ENCODE results near the gene SPI1.
"Not testable (repeated sequence)": the region's sequence is repeated elsewhere in the genome, so short reads cannot be mapped to it uniquely, and the experiment has no call there.

The SPI1 gene

GRCh38 chr11:47326198-47326597, 52.1 kb downstream of the SPI1 start:
- DNase-seq (ENCODE audit: low read depth, low spot score): no peak

DNA sequence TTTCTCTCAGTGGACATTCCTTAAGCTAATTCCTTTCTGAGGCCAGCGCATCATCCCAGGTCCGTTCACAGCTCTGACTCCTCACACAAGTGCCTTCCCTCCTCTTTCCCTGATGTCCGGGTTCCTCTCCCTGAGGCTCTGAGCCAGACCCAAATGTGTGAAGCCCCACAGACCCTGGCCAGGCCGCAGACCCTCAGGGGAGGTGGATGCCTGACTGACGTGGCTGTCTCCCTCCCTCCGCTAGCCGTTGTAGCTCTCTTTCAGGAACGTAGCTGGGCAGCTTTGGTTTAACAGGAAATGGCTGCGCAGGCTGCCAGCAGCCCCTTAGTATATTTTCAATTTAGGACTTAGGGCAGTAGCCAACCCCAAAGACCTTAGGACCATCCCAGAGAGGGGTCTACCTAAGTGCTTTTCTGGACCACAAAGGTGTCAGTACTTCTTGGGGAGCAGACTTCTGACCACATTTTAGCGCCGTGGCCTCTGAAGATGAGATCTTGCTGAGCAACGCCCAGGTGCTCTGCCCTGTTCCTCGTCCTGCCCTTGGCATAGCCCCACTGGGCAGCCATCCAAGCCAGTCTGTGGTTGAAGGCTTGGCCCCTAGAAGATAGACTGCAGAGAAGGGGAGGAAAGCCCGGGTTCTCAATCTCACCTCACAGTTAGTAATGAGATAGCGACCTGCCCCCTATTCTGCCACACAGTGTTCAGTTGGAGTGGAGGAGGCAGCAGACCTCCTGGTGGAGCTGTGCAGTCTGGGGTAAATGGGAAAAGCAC, 52.9 kb downstream of the SPI1 start:
- no peak for DNase-seq (ENCODE audit: low read depth, low spot score)

DNA sequence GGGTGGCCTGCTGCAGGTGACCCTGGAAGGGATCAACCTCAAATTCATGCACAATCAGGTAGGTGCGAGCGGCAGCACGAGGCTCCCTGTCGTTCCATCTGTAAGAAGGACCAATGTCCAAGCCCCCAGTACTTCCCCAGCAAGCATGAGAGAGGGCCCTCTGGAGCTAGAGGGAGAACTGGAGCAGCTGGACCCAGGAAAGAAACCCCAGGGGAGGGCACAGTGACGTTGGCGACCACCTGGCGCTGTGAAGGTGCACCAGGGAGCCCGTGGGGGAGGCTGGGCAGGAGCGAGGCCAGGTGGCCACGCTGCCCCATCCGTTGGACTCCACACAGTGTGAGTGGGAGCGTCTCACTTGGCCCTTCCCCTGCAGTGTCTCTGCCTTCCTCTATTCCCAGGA, 53.8 kb downstream of the SPI1 start:
- no peak for DNase-seq (ENCODE audit: low read depth, low spot score)

DNA sequence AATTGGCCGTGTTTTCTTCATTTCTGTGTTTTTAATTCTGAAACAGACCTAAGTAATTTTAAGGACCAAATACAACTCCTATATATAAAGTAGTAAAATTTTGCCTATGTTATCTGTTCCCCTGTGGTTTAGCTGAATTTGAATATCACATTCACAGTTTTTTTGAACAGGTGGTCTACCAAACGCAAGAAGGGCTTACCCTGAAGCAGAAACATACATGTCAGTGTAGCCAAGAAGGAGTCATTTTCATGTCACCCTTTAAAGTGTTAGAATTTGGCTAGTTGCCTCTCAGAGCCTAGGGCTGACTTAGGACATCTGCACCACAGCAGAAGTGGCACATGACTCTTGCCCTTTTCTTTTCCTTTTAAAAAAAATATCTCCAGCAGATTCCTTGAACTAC, 60.2 kb downstream of the SPI1 start:
- no peak for DNase-seq (ENCODE audit: low read depth, low spot score)

- no peak for DNase-seq (ENCODE audit: low read depth, low spot score)
Observed at GRCh38 chr11:47317064-47317828, 61.1 kb downstream of the SPI1 start.

- not testable (repeated sequence) for DNase-seq (ENCODE audit: low read depth, low spot score)
Observed at GRCh38 chr11:47316501-47316900, 61.8 kb downstream of the SPI1 start.

- no peak for DNase-seq (ENCODE audit: low read depth, low spot score)
Observed at GRCh38 chr11:47314992-47315391, 63.4 kb downstream of the SPI1 start.

DNA sequence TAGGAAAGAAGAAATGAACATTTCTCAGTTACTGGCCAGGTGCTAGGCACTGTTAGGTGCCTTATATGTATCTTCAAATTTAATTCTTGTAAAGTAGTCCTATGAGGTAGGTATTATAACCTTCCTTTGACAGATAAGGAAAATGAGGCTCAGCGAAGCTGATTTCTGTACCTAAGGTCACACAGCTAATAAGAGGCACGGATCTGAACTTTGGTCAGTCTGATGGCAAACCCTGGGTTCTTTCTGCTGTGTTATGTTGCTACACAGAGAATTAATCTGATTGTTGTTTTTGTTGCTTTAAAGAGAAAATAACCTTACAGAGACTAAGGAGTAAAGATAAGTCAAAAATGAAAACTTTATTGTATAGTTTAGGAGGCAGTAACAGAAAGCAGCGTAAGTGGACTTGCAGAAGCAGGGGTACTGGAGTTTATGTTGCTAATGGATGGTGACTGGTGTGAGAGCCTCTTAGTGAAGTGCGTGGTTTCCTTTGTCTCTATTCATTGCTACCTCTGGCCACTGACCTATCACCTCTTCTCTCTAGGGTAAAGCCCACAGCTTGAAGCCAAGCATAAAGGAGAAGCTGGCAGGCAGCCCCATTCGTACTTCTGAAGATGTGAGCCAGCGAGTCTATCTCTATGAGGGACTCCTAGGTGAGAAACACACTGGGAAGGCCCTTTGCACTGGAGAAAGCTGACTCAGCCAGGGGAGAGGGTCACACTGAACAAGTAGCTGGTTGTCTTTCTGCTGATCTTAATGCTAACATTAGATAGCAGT, 70.1 kb downstream of the SPI1 start:
- DNase-seq (ENCODE audit: low read depth, low spot score): no peak

DNA sequence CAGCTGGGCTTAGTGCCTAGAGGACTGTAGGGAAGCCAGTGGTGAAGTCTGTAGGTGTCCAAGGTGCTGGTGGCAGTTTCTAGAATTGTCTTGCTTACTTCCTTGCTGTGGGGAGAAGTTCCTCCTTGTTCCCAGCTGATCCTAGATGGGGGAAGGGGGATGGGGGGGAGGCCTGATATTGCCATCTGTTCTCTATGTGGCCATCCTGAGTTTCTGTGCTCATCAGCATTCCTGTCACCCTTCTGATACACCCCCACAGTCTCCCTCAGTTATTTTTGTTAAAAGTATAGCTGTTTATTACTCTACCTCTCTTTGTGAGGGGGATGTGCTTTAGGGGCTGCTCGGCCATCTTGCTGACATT, 71.9 kb downstream of the SPI1 start:
- DNase-seq (ENCODE audit: low read depth, low spot score): no peak

- no peak for DNase-seq (ENCODE audit: low read depth, low spot score)
Observed at GRCh38 chr11:47305734-47306483, 72.4 kb downstream of the SPI1 start.

Measured in smooth muscle cell of the brain vasculature (primary cell).